K562 (cell line): Measurements from ENCODE around the gene WDR1. TPM values are rescaled to one million over a fixed set of nuclear protein-coding genes. Genes with fewer than 3 reads are reported as not detected.

Experiments used
- ATF7 ChIP-seq: fragments of 450-650 bp; IDR thresholded peaks from 2 replicates; pipeline ENCODE4 v1.7.1; 2014; ENCODE audit warnings: mild to moderate bottlenecking, moderate library complexity
- BACH1 ChIP-seq: fragments of 200-800 bp; sonication (Bioruptor generic); IDR thresholded peaks from 2 replicates; pipeline ENCODE4 v1.6.1; 2016; ENCODE audit warnings: missing genetic modification characterization, missing compliant biosample characterization
- BMI1 ChIP-seq: fragments of 150-350 bp; IDR thresholded peaks from 2 replicates; pipeline ENCODE4 v1.6.1; 2014; ENCODE audit warnings: low read length
- CEBPB ChIP-seq: fragments of 450-650 bp; IDR thresholded peaks from 2 replicates; pipeline ENCODE4 v1.6.1; 2016; ENCODE audit warnings: missing genetic modification characterization, missing compliant biosample characterization
- CEBPG ChIP-seq, 3 experiments: fragments of 200-800 bp in 1 of 3; sonication (Bioruptor generic) in 1 of 3; sonication (generic) in 1 of 3; formaldehyde crosslinking in 1 of 3; IDR thresholded peaks in 2 of 3; conservative IDR thresholded peaks in 1 of 3; 2 replicates each; pipeline versions ENCODE4 v1.6.1 to v1.8.0; 2016 to 2022; ENCODE audit warnings: missing compliant biosample characterization in 2 of 3, missing genetic modification characterization in 2 of 3, mild to moderate bottlenecking in 1 of 3, missing genetic modification reagents in 1 of 3
- DMBX1 ChIP-seq: fragments of 250-450 bp; sonication (Bioruptor Pico); IDR thresholded peaks from 2 replicates; pipeline ENCODE4 v1.8.0; 2022; ENCODE audit warnings: inconsistent platforms, mild to moderate bottlenecking, moderate library complexity, borderline replicate concordance
- ETV1 ChIP-seq: fragments of 450-650 bp; conservative IDR thresholded peaks from 2 replicates; pipeline ENCODE4 v1.6.1; 2016; ENCODE audit warnings: missing genetic modification characterization, control low read depth, low read depth, missing compliant biosample characterization
- FOXJ3 ChIP-seq: sonication (generic); formaldehyde crosslinking; IDR thresholded peaks from 2 replicates; pipeline ENCODE4 v1.4.0; 2020; ENCODE audit warnings: mild to moderate bottlenecking, missing genetic modification reagents
- HIVEP1 ChIP-seq: fragments of 250-450 bp; sonication (Bioruptor Pico); IDR thresholded peaks from 2 replicates; pipeline ENCODE4 v1.4.0; 2020; ENCODE audit warnings: mild to moderate bottlenecking
- JUND ChIP-seq, 2 experiments: IDR thresholded peaks; 2 replicates in 1 of 2; 3 replicates in 1 of 2; pipeline ENCODE4 v1.6.1; 2011; ENCODE audit warnings: borderline replicate concordance in 2 of 2, low read depth in 2 of 2, low read length in 2 of 2, improper control_type of control experiment in 1 of 2, missing biosample characterization in 1 of 2, missing genetic modification characterization in 1 of 2, missing genetic modification reagents in 1 of 2
- KLF10 ChIP-seq: fragments of 250-450 bp; sonication (Bioruptor Pico); IDR thresholded peaks from 2 replicates; pipeline ENCODE4 v1.6.1; 2021; ENCODE audit warnings: matching md5 sums
- MAZ ChIP-seq, 2 experiments: fragments of 450-650 bp in 1 of 2; sonication (generic) in 1 of 2; formaldehyde crosslinking; IDR thresholded peaks in 1 of 2; conservative IDR thresholded peaks in 1 of 2; 2 replicates each; pipeline versions ENCODE4 v1.4.0 to v1.5.0; 2020; ENCODE audit warnings: mild to moderate bottlenecking in 1 of 2, missing genetic modification reagents in 1 of 2
- PCBP2 ChIP-seq: fragments of 200-400 bp; formaldehyde crosslinking; IDR thresholded peaks from 2 replicates; pipeline ENCODE4 v1.6.1; 2018; ENCODE audit warnings: low read length, low read depth, mild to moderate bottlenecking, moderate library complexity; ENCODE audit not compliant: poor library complexity, severe bottlenecking
- PHB ChIP-seq: fragments of 250-450 bp; sonication (Bioruptor Pico); IDR thresholded peaks from 2 replicates; pipeline ENCODE4 v1.5.0; 2021
- SP2 ChIP-seq: IDR thresholded peaks from 2 replicates; pipeline ENCODE4 v1.6.1; 2011; ENCODE audit warnings: mild to moderate bottlenecking, low read depth, low read length, moderate library complexity; ENCODE audit not compliant: poor library complexity, severe bottlenecking; ENCODE audit errors: extremely low read depth
- STAT5A ChIP-seq: IDR thresholded peaks from 2 replicates; pipeline ENCODE4 v1.6.1; 2012; ENCODE audit warnings: low read length, inconsistent platforms, borderline replicate concordance
- ZNF57 ChIP-seq: fragments of 450-650 bp; formaldehyde crosslinking; IDR thresholded peaks from 2 replicates; pipeline ENCODE4 v1.4.0; 2020; ENCODE audit warnings: mild to moderate bottlenecking, moderate library complexity
- ZNF586 ChIP-seq: fragments of 450-650 bp; formaldehyde crosslinking; conservative IDR thresholded peaks from 2 replicates; pipeline ENCODE4 v1.4.0; 2020; ENCODE audit warnings: mild to moderate bottlenecking, moderate library complexity
- polyA plus RNA-seq, 8 experiments: library from polyadenylated mRNA; depleted of rRNA in 4 of 8; stranded (reverse) in 5 of 8; unstranded in 3 of 8; fragments of >200 nt; fragmentation: Nextera tagmentation in 2 of 8; fragmentation: Illumina TruSeq in 1 of 8; extraction: Ambion mirVana in 2 of 8; extraction: Trizol in 1 of 8; gene quantifications; 2 replicates each; pipeline versions ENCODE4 v1.2.1 to v1.2.3, GENCODE V29; 2011 to 2014; ENCODE audit warnings: inconsistent platforms in 1 of 8, missing spikeins in 1 of 8
- total RNA-seq, 7 experiments: library from RNA; depleted of rRNA in 6 of 7; stranded (reverse); fragments of >200 nt in 6 of 7; fragmentation: Illumina TruSeq in 2 of 7; extraction: Trizol in 2 of 7; gene quantifications; 2 replicates each; pipeline versions ENCODE4 v1.2.1 to v1.2.3, GENCODE V29; 2011 to 2021; ENCODE audit warnings: low replicate concordance in 1 of 7
- TF ChIP-seq, protein P1 (sequence below), 2 experiments: fragments of 450-650 bp in 1 of 2; sonication (generic) in 1 of 2; formaldehyde crosslinking in 1 of 2; IDR thresholded peaks in 1 of 2; conservative IDR thresholded peaks in 1 of 2; 2 replicates each; pipeline versions ENCODE4 v1.6.1 to v1.8.1; 2016 to 2023; ENCODE audit warnings: mild to moderate bottlenecking in 2 of 2, moderate library complexity in 2 of 2, inconsistent platforms in 1 of 2, missing genetic modification reagents in 1 of 2
- TF ChIP-seq, protein P2 (sequence below): sonication (generic); formaldehyde crosslinking; IDR thresholded peaks from 2 replicates; pipeline ENCODE4 v1.8.1; 2022; ENCODE audit warnings: missing genetic modification reagents
- TF ChIP-seq, protein P3 (sequence below): sonication (generic); formaldehyde crosslinking; IDR thresholded peaks from 2 replicates; pipeline ENCODE4 v1.8.1; 2022; ENCODE audit warnings: missing genetic modification reagents
- TF ChIP-seq, protein P4 (sequence below): fragments of 450-650 bp; IDR thresholded peaks from 2 replicates; pipeline ENCODE4 v1.6.1; 2014; ENCODE audit warnings: low read depth, mild to moderate bottlenecking, moderate library complexity, borderline replicate concordance
- TF ChIP-seq, protein P5 (sequence below): sonication (generic); formaldehyde crosslinking; IDR thresholded peaks from 2 replicates; pipeline ENCODE4 v1.9.0; 2022; ENCODE audit warnings: mild to moderate bottlenecking, missing genetic modification reagents

Gene WDR1
- total and polyA plus RNA-seq, 9 of the 15 experiments (the other 6 are each of a cell fraction or from before 2014, with no cell fraction given) = 16.1 to 213 (median 125) TPM

DNA sequence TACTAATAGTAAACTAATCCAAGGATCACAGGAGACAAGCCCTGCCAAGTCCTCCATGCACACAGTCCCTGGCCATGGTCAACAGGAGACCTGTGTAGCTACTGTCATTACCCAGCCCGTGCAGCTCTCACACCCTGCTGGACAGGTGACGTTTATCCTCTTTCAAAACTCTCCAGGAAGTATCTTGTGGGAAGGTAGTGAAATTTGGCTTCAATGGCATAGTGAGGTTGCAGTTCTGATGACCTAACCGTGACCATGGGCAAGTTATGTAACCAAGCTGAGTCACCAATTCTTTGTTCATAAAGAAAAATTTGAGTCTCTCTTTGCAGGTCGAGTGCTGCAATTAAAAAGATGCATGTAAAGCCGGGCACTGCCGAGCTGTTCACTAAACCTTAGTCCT is 84.0 kb downstream of the WDR1 start (continued):
- TF ChIP-seq, protein P1, sequence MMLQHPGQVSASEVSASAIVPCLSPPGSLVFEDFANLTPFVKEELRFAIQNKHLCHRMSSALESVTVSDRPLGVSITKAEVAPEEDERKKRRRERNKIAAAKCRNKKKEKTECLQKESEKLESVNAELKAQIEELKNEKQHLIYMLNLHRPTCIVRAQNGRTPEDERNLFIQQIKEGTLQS (IDR thresholded peaks at IDR 0.05) = peak; percentile 57; the same call in 1 of the 2 replicates
- TF ChIP-seq, protein P1 (CRISPR knock-in tag; conservative IDR thresholded peaks at IDR 0.05) = no peak
- TF ChIP-seq PCBP2 (no peak), CEBPB (tag) (peak; percentile 56), KLF10 (no peak), ZNF57 (no peak), DMBX1 (no peak), CEBPG (CRISPR knock-in tag; IDR thresholded peaks at IDR 0.05) (no peak), CEBPG (tag; conservative IDR thresholded peaks at IDR 0.05 in 1 of 2, IDR thresholded peaks at IDR 0.05 in 1 of 2) (peak in 1 of 2 experiments; percentile 56; a peak in 1 of 4 replicates), MAZ (CRISPR knock-in tag; conservative IDR thresholded peaks at IDR 0.05 in 1 of 2, IDR thresholded peaks at IDR 0.05 in 1 of 2) (no peak), ZNF586 (CRISPR knock-in tag) (no peak), JUND (IDR thresholded peaks at IDR 0.05; ENCODE audit: borderline replicate concordance, low read depth, low read length) (peak; percentile 21; the same call in 1 of the 2 replicates), JUND (tag; IDR thresholded peaks at IDR 0.05; ENCODE audit: borderline replicate concordance, low read depth, low read length) (peak; percentile 43; the same call in 1 of the 3 replicates), PHB (no peak), HIVEP1 (no peak), ATF7 (no peak), BACH1 (peak; percentile 47; the same call in 1 of the 2 replicates), STAT5A (no peak), BMI1 (no peak), FOXJ3 (CRISPR knock-in tag) (no peak), ETV1 (no peak), SP2 (no peak)
- TF ChIP-seq, protein P2, sequence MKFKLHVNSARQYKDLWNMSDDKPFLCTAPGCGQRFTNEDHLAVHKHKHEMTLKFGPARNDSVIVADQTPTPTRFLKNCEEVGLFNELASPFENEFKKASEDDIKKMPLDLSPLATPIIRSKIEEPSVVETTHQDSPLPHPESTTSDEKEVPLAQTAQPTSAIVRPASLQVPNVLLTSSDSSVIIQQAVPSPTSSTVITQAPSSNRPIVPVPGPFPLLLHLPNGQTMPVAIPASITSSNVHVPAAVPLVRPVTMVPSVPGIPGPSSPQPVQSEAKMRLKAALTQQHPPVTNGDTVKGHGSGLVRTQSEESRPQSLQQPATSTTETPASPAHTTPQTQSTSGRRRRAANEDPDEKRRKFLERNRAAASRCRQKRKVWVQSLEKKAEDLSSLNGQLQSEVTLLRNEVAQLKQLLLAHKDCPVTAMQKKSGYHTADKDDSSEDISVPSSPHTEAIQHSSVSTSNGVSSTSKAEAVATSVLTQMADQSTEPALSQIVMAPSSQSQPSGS (CRISPR knock-in tag) = no peak
- TF ChIP-seq, protein P3, sequence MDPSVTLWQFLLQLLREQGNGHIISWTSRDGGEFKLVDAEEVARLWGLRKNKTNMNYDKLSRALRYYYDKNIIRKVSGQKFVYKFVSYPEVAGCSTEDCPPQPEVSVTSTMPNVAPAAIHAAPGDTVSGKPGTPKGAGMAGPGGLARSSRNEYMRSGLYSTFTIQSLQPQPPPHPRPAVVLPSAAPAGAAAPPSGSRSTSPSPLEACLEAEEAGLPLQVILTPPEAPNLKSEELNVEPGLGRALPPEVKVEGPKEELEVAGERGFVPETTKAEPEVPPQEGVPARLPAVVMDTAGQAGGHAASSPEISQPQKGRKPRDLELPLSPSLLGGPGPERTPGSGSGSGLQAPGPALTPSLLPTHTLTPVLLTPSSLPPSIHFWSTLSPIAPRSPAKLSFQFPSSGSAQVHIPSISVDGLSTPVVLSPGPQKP (CRISPR knock-in tag) = no peak
- TF ChIP-seq, protein P4, sequence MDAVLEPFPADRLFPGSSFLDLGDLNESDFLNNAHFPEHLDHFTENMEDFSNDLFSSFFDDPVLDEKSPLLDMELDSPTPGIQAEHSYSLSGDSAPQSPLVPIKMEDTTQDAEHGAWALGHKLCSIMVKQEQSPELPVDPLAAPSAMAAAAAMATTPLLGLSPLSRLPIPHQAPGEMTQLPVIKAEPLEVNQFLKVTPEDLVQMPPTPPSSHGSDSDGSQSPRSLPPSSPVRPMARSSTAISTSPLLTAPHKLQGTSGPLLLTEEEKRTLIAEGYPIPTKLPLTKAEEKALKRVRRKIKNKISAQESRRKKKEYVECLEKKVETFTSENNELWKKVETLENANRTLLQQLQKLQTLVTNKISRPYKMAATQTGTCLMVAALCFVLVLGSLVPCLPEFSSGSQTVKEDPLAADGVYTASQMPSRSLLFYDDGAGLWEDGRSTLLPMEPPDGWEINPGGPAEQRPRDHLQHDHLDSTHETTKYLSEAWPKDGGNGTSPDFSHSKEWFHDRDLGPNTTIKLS = no peak
- TF ChIP-seq, protein P5, sequence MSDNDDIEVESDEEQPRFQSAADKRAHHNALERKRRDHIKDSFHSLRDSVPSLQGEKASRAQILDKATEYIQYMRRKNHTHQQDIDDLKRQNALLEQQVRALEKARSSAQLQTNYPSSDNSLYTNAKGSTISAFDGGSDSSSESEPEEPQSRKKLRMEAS (CRISPR knock-in tag) = no peak
